GM12878 (cell line): Measurements from ENCODE around the gene CLPTM1L. TPM values are rescaled to one million over a fixed set of nuclear protein-coding genes. Genes with fewer than 3 reads are reported as not detected.

Experiments
- ATAC-seq: fragments of 200-7000 bp; cut with Tn5 transposase; 3 replicates; pipeline ENCODE4 v1.9.1; 2020; ENCODE audit warnings: mild to moderate bottlenecking, moderate library complexity
- BruUV-seq: library from RNA; stranded (reverse); fragments of 400-500 nt; replicated peaks from 2 replicates; lab custom pipeline; 2021; lab: Mats Ljungman, UMichigan
- CTCF ChIA-PET: fragments of 300-600 bp; sonication (Branson Sonifier 250); formaldehyde crosslinking; extraction: SDS; loops from one replicate; lab custom pipeline; 2021; ENCODE audit warnings: inconsistent platforms; lab: Yijun Ruan, JAX
- POLR2A ChIA-PET: fragments of 350-600 bp; formaldehyde crosslinking; extraction: SDS; loops from one replicate; lab custom pipeline; 2021; ENCODE audit warnings: inconsistent platforms; lab: Charles Lee
- RAD21 ChIA-PET: fragments of 300-600 bp; sonication (Branson Sonifier 250); formaldehyde crosslinking; loops from one replicate; lab custom pipeline; 2023; ENCODE audit warnings: antibody characterized with exemption; ENCODE audit not compliant: unreplicated experiment; lab: Charles Lee
- SMC1A ChIA-PET: fragments of 300-600 bp; sonication (Branson Sonifier 250); formaldehyde crosslinking; loops from one replicate; lab custom pipeline; 2023; ENCODE audit not compliant: unreplicated experiment, uncharacterized antibody; lab: Charles Lee
- DNase-seq: peaks from one replicate; pipeline ENCODE4 v3.0.0-alpha.2; 2011; ENCODE audit warnings: low read depth, low spot score
- FAIRE-seq: peaks from 3 replicates; lab custom pipeline; 2011; peaks lifted over from hg19 to GRCh38; lab: Jason Lieb, UNC
- H2AFZ ChIP-seq: 2 replicates; pipeline ENCODE4 v1.6.0; 2011; ENCODE audit warnings: low read depth, low read length, control low read depth; ENCODE audit not compliant: control insufficient read depth
- H3K27ac ChIP-seq: 2 replicates; pipeline ENCODE4 v1.5.1; 2011; ENCODE audit warnings: control low read depth; ENCODE audit not compliant: control insufficient read depth, insufficient read depth
- H3K27me3 ChIP-seq, 2 experiments: replicated peaks in 1 of 2; 2 replicates each; pipeline versions ENCODE4 v1.6.0 to v1.6.1; 2011; ENCODE audit warnings: low read length in 1 of 2; ENCODE audit not compliant: control insufficient read depth in 2 of 2, insufficient read depth in 2 of 2
- H3K36me3 ChIP-seq, 2 experiments: 2 replicates each; pipeline ENCODE4 v1.5.1; 2011; ENCODE audit warnings: low read length in 1 of 2; ENCODE audit not compliant: control insufficient read depth in 2 of 2, insufficient read depth in 2 of 2
- H3K4me1 ChIP-seq: 2 replicates; pipeline ENCODE4 v1.6.1; 2011; ENCODE audit warnings: mild to moderate bottlenecking, low read length, moderate library complexity, mixed read lengths; ENCODE audit not compliant: control insufficient read depth, insufficient read depth
- H3K4me2 ChIP-seq: 2 replicates; pipeline ENCODE4 v1.6.0; 2011; ENCODE audit warnings: control low read depth; ENCODE audit not compliant: control insufficient read depth, insufficient read depth
- H3K4me3 ChIP-seq: fragments of 200-600 bp; sonication (generic); 2 replicates; pipeline ENCODE4 v1.5.1; 2016
- H3K79me2 ChIP-seq: 2 replicates; pipeline ENCODE4 v1.6.0; 2011; ENCODE audit warnings: low read length; ENCODE audit not compliant: control insufficient read depth, insufficient read depth
- H3K9ac ChIP-seq: 2 replicates; pipeline ENCODE4 v1.8.0; 2011; ENCODE audit warnings: low read length, control low read depth, mixed read lengths; ENCODE audit not compliant: control insufficient read depth, insufficient read depth
- H3K9me3 ChIP-seq: replicated peaks from 3 replicates; pipeline ENCODE4 v1.5.1; 2011; ENCODE audit warnings: mild to moderate bottlenecking, low read length; ENCODE audit not compliant: control insufficient read depth, insufficient read depth
- H4K20me1 ChIP-seq: 2 replicates; pipeline ENCODE4 v1.6.0; 2011; ENCODE audit not compliant: control insufficient read depth, insufficient read depth
- ASH2L ChIP-seq: fragments of 300-600, 200-600 bp; sonication (generic); IDR thresholded peaks from 2 replicates; pipeline ENCODE4 v1.6.1; 2017; ENCODE audit warnings: low read depth, mild to moderate bottlenecking, borderline replicate concordance
- BCLAF1 ChIP-seq: fragments of 450-650 bp; IDR thresholded peaks from 2 replicates; pipeline ENCODE4 v1.6.1; 2017; ENCODE audit warnings: antibody characterized with exemption, mild to moderate bottlenecking, moderate library complexity
- CHD4 ChIP-seq: fragments of 200-600 bp; sonication (generic); IDR thresholded peaks from 2 replicates; pipeline ENCODE4 v1.6.1; 2016; ENCODE audit warnings: mild to moderate bottlenecking
- CTCF ChIP-seq, 3 experiments: IDR thresholded peaks in 2 of 3; conservative IDR thresholded peaks in 1 of 3; 2 replicates each; pipeline ENCODE4 v1.5.1; 2011; ENCODE audit warnings: low read depth in 3 of 3, low read length in 3 of 3, mild to moderate bottlenecking in 3 of 3, control low read depth in 2 of 3, moderate library complexity in 2 of 3, inconsistent platforms in 1 of 3, mixed read lengths in 1 of 3; ENCODE audit not compliant: control insufficient read depth in 2 of 3, insufficient read depth in 1 of 3; ENCODE audit errors: extremely low read depth in 1 of 3
- EZH2 ChIP-seq: IDR thresholded peaks from 2 replicates; pipeline ENCODE4 v1.6.1; 2012; ENCODE audit warnings: low read depth, mild to moderate bottlenecking, control low read depth, inconsistent platforms, low read length, borderline replicate concordance; ENCODE audit not compliant: control insufficient read depth
- PBX3 ChIP-seq: IDR thresholded peaks from 2 replicates; pipeline ENCODE4 v1.6.1; 2011; ENCODE audit warnings: mild to moderate bottlenecking, low read depth, low read length, moderate library complexity; ENCODE audit not compliant: insufficient replicate concordance
- SMAD1 ChIP-seq: fragments of 450-650 bp; IDR thresholded peaks from 2 replicates; pipeline ENCODE4 v1.6.1; 2018; ENCODE audit warnings: mild to moderate bottlenecking, low read depth; ENCODE audit not compliant: partially characterized antibody
- ZNF592 ChIP-seq: fragments of 450-650 bp; IDR thresholded peaks from 2 replicates; pipeline ENCODE4 v1.6.1; 2017; ENCODE audit warnings: mild to moderate bottlenecking, moderate library complexity
- WGBS: methylation state at CpG from one replicate; pipeline ENCODE4 v1.1.6; 2016; ENCODE audit warnings: low lambda C conversion rate; ENCODE audit not compliant: insufficient replicate concordance, insufficient coverage; ENCODE audit errors: missing lambda C conversion rate; 5-methylcytosine and 5-hydroxymethylcytosine counted together
- in situ Hi-C: fragments of 300-500 bp; cut with MboI; formaldehyde crosslinking; loops from 9 replicates; pipeline ENCODE4 v1.14.3; 2018; ENCODE audit warnings: mixed read lengths
- intact Hi-C: fragments of 100-400 bp; cut with micrococcal nuclease; formaldehyde crosslinking; loops from one replicate; pipeline ENCODE4 v1.14.2; 2022; ENCODE audit not compliant: unreplicated experiment
- polyA plus RNA-seq, 11 experiments: library from polyadenylated mRNA; depleted of rRNA in 4 of 11; unstranded in 6 of 11; stranded (reverse) in 5 of 11; fragments of >200 nt; fragmentation: Nextera tagmentation in 4 of 11; fragmentation: Illumina TruSeq in 1 of 11; extraction: Ambion mirVana in 4 of 11; extraction: Trizol in 1 of 11; gene quantifications; 1 replicate in 1 of 11; 2 replicates in 10 of 11; pipeline versions ENCODE4 v1.2.1 to v1.2.3, GENCODE V29; 2011 to 2016; ENCODE audit warnings: inconsistent platforms in 2 of 11, missing spikeins in 2 of 11, low read depth in 1 of 11
- total RNA-seq, 4 experiments: library from RNA; depleted of rRNA in 3 of 4; stranded (reverse); fragments of >200 nt in 3 of 4; fragmentation: Illumina TruSeq in 1 of 4; extraction: Trizol in 1 of 4; gene quantifications; 2 replicates each; pipeline versions ENCODE4 v1.2.1 to v1.2.3, GENCODE V29; 2013 to 2021

The CLPTM1L gene
- total and polyA plus RNA-seq, 10 of the 15 experiments (the other 5 are each of a cell fraction or from before 2014, with no cell fraction given): 2.9 to 278 (median 135) TPM

GRCh38 chr5:1392801-1393565 is 48.1 kb upstream of the CLPTM1L start:
- no peaks in the 10 kb centered on the region for H3K9me3 ChIP-seq
- H4K20me1 ChIP-seq: no peaks in the 10 kb centered on the region
- DNase-seq (no peak), FAIRE-seq (no peak), ATAC-seq (no peak)
- POLR2A ChIA-PET: no interaction called here
- 28% methylated on average over 21 of the region's 22 CpGs for WGBS
- CTCF ChIA-PET: no interaction called here
- no peaks in the 10 kb centered on the region for H3K79me2 ChIP-seq
- RAD21 ChIA-PET: no interaction called here
- no peak overlapping the region for H2AFZ ChIP-seq
- H3K4me1 ChIP-seq: no peaks in the 10 kb centered on the region
- intact Hi-C loops (no loop called here), in situ Hi-C loops (no loop called here)
- peaks cover 0 to 6% of the 10 kb centered on the region in 2 experiments; a peak in 3 of 4 replicates for H3K27me3 ChIP-seq
- SMC1A ChIA-PET: no interaction called here
- no peak overlapping the region for H3K4me2 ChIP-seq
- no peak overlapping the region for H3K4me3 ChIP-seq
- no peaks in the 10 kb centered on the region for H3K36me3 ChIP-seq
- no peak overlapping the region for H3K27ac ChIP-seq
- no peak overlapping the region for H3K9ac ChIP-seq
- BruUV-seq: no TSS peak
- no peak for TF ChIP-seq PBX3
- TF ChIP-seq ASH2L: no peak
- TF ChIP-seq CHD4: no peak
- no peak for TF ChIP-seq ZNF592
- TF ChIP-seq BCLAF1: no peak
- no peak for TF ChIP-seq EZH2
- no peak for TF ChIP-seq SMAD1
- no peak for TF ChIP-seq CTCF (IDR thresholded peaks at IDR 0.05 in 2 of 3, conservative IDR thresholded peaks at IDR 0.05 in 1 of 3; ENCODE audit: control insufficient read depth in 2 of 3, extremely low read depth in 1 of 3, insufficient read depth in 1 of 3, low read depth in 3 of 3, low read length in 3 of 3)
